LNCaP clone FGC (cell line): ENCODE measurements around the gene TMEM51.

ENCODE experiments used
- DNase-seq: peaks from one replicate; pipeline ENCODE4 v3.0.0-alpha.2; 2011; ENCODE audit warnings: low read depth
- H3K4me3 ChIP-seq: 2 replicates; pipeline ENCODE4 v1.5.1; 2011; ENCODE audit warnings: mild to moderate bottlenecking, low read depth, low read length, control low read depth
- CTCF ChIP-seq: IDR thresholded peaks from 2 replicates; pipeline ENCODE4 v1.5.1; 2012; ENCODE audit warnings: mild to moderate bottlenecking; ENCODE audit not compliant: control insufficient read depth, insufficient read depth; ENCODE audit errors: extremely low read depth

Gene TMEM51

GRCh38 chr1:15118579-15118978, 35.0 kb upstream of the TMEM51 start:
- H3K4me3 ChIP-seq, result no peak overlapping the region
- no peak for DNase-seq
- no peak for TF ChIP-seq CTCF

- no peak for DNase-seq
- TF ChIP-seq CTCF, result no peak
- no peak overlapping the region for H3K4me3 ChIP-seq
These were observed 33.1 kb upstream of the TMEM51 start for GRCh38 chr1:15120251-15120945.

GRCh38 chr1:15122331-15122730, 31.2 kb upstream of the TMEM51 start:
- DNase-seq, result no peak
- TF ChIP-seq CTCF, result no peak
- H3K4me3 ChIP-seq, result no peak overlapping the region

- DNase-seq, result no peak
- no peak for TF ChIP-seq CTCF
- H3K4me3 ChIP-seq, result no peak overlapping the region
These were observed 30.3 kb upstream of the TMEM51 start for GRCh38 chr1:15123270-15123669.

- TF ChIP-seq CTCF, result no peak
- H3K4me3 ChIP-seq, result no peak overlapping the region
- DNase-seq, result no peak
These were observed 29.6 kb upstream of the TMEM51 start for GRCh38 chr1:15123925-15124324.

- H3K4me3 ChIP-seq, result no peak overlapping the region
- no peak for TF ChIP-seq CTCF
- no peak for DNase-seq
These were observed 29.0 kb upstream of the TMEM51 start for GRCh38 chr1:15124362-15125100.
